ENCODE measurements around the gene BFSP1. TPM values are rescaled to one million over a fixed set of nuclear protein-coding genes. Genes with fewer than 3 reads are reported as not detected.

The BFSP1 gene
- total RNA-seq, 1 donor from 2014 or later: 0.66 TPM

Other genes starting within 250 kb of the BFSP1 start
- gene DSTN, start 38.7 kb upstream of the BFSP1 start, total RNA-seq: 635 TPM
- gene RRBP1, start 150.9 kb upstream of the BFSP1 start, total RNA-seq: 31.3 TPM
- not detected for gene BANF2, start 168.6 kb upstream of the BFSP1 start, total RNA-seq

Data from left ventricle myocardium inferior (tissue), 1 donor.